Stimulated activated CD4-positive, alpha-beta T cell treated with anti-CD3 and anti-CD28 coated beads, Interleukin-1b, Interleukin-23, amount 100 ng/mL, for 48 hours (primary cell): Measurements from ENCODE around the gene SERPINF2.
"Not testable (repeated sequence)": the region's sequence is repeated elsewhere in the genome, so short reads cannot be mapped to it uniquely, and the experiment has no call there.

Source experiments
- DNase-seq: peaks from one replicate; pipeline ENCODE4 v3.0.0-alpha.2; 2020

The SERPINF2 gene

DNA sequence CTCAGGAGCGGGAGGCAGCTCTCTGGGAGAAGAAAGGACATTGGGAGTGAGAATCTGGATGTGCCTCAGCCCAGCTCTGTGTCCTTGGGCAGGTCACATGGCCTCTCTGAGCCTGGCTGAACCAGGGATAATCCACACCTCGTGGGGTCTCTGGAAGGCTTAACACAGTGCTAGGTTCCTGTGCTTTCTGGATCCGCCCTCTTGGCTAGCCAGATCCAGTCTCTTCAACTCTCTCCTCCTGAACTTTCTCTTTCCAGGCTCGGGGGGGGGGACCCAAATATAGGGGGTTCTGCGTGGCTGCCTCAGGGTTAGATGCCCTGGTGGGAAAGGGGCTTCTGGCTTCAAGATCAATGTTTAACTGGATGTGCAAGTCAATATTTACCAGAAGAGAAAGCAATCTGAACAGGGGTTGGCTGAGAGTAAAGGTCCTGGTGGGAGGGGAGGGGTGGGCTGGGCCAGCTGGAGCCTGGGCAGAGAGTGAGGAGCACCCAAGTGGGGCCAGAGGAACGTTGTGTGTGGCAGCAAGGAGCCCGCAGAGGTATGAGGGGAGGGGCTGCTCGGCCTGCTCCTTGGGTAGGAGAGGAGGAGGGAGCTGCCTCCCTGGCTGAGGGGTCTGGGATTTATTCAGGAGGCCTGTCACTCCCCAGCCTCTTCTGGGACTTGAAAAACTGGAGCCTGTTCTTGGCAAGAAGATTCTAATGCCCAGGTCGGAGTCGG is at the start of gene SERPINF2:
TSS of gene SERPINF2 (plus strand) at position 501 of the 717 bp plus-strand sequence. CDS start 2,125 bp downstream, outside the sequence.
- DNase-seq: no peak

- DNase-seq: no peak
Measured at GRCh38 chr17:1693339-1693738, 49.3 kb upstream of the SERPINF2 start.

DNA sequence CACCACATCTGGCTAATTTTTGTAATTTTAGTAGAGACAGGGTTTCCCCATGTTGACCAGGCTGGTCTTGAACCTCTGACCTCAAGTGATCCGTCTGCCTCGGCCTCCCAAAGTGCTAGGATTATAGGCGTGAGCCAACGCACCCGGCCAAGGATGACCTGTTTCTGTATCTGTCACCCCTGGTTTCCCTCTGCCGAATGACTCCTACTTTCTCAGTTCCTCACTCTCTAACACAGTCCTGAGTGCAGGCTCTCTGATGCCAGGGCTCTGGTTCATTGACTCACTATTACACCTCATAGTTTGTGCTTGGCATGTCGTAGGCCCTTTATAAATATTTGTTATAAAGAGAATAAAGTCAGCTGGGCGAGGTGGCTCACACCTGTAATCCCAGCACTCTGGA is 47.3 kb upstream of the SERPINF2 start:
- no peak for DNase-seq

GRCh38 chr17:1697681-1698080 is 45.0 kb upstream of the SERPINF2 start:
- DNase-seq: no peak

DNA sequence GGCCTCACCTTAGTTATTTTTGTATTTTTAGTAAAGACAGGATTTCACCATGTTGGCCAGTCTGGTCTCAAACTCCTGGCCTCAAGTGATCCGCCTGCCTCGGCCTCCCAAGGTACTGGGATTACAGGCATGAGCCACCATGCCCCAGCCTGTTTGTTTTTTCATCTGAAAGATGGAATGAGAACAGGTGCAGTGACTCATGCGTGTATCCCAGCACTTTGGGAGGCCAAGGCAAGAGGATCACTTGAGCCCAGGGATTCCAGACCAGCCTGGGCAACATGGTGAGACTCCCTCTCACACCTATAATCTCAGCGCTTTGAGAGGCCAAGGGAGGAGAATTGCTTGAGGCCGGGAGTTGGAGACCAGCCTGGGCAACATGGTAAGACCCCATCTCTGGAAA is 42.8 kb upstream of the SERPINF2 start:
- DNase-seq: not testable (repeated sequence)

GRCh38 chr17:1703063-1703462 is 39.6 kb upstream of the SERPINF2 start:
- DNase-seq: no peak

- no peak for DNase-seq
Measured at GRCh38 chr17:1705004-1705403, 37.7 kb upstream of the SERPINF2 start.

DNA sequence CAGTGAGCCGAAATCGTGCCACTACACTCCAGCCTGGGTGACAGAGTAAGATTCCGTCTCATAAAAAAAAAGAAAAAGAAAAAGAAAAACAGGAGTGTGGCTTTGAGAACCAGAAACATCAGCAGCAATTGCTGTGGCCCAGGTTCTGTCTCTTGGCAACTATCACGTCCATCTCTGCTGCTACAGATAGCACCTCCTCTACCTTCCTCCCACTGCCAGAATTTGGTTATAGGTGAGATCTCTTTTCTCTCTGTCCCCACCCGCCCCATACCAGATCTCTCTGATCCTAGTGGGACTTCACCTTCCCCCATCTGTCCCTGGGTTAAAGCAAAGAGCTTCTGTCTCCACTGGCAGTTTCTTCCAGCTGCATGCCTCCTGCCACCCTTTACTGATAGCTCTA is 35.6 kb upstream of the SERPINF2 start:
- no peak for DNase-seq

DNA sequence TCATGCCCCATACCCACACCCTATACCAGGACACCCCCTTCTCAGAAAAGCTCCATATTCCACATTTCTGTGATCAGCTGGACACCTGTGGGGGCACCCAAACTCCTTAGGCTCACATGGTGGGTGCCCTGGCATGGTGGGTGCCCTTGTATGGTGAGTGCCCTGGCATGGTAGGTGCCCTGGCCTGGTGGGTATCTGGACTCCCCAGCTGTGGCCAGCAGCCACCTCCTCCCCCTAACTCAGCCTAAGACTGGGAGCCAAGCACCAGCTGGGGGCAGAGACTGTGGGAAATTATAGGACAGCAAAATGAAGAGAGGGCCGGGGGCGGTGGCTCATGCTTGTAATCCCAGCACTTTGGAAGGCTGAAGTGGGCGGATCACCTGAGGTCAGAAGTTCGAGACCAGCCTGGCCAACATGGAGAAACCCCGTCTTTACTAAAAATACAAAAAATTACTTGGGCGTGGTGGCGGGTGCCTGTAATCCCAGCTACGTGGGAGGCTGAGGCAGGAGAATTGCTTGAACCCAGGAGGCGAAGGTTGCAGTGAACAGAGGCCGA is 33.8 kb upstream of the SERPINF2 start:
- DNase-seq: not testable (repeated sequence)

DNA sequence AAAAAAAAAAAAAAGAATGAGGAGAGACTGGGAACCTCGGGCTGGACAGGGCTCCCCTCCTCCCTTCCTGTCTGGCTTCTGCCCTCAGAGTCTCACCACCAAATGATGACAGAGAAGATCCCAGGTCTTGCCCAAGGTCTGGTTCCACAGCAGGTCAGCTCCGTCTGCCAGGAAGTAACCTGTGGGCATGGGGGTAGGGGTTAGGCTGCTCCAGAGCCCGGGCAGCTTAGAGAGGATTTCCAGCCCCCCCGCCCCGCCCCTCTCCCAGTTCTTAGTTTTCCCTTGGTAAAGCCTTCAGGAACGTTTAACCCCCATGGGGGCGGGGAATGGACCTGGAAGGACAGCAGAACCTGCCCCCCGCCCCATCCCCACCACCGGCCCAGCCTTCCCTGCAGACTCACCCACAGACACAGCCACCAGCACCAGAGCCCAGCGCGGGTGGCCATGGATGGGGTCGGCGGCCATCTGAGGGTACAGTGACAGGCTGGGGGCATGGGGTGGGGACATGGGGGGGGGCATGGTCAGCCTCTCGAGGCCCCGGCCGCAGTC is 33.2 kb upstream of the SERPINF2 start:
- no peak for DNase-seq

GRCh38 chr17:1709971-1710806 is 32.5 kb upstream of the SERPINF2 start, which contains the start of gene TLCD2:
TSS of gene TLCD2 (minus strand) at chr17:1710377. CDS start at chr17:1710242, 135 bp downstream.
- DNase-seq: no peak

GRCh38 chr17:1710807-1711553 is 31.7 kb upstream of the SERPINF2 start:
- DNase-seq: no peak

- no peak for DNase-seq
Measured at GRCh38 chr17:1711804-1712203, 30.9 kb upstream of the SERPINF2 start.

- no peak for DNase-seq
Measured at GRCh38 chr17:1712271-1712670, 30.4 kb upstream of the SERPINF2 start.

GRCh38 chr17:1713160-1713877 is 29.4 kb upstream of the SERPINF2 start:
- no peak for DNase-seq

DNA sequence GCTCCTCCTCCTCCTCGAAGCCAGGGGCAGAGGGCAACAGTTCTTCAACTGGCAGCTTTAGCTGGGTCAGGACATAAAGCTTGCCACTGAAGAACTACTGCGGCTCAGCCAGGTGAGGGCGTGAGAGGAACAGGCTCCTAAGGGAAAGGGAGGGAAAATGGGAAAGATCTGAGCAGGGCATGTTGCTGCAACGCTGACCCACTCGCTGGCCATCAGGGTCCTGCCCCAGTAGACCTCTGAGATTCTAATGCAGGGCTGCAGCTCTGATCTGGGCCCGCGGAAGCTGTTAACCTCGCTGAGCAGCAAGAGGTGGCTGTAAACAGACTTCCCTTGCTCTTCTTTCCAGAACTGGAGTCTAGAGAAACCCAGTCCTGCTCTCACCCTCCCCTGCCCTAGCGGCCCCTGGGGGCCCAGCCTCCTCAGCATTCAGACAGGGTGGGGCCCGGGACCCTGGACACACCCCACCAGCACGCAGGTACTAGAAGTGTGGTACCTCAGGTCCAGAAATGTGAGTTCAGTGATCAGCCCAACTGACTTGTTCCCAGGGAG is 28.7 kb upstream of the SERPINF2 start:
- DNase-seq: no peak

DNA sequence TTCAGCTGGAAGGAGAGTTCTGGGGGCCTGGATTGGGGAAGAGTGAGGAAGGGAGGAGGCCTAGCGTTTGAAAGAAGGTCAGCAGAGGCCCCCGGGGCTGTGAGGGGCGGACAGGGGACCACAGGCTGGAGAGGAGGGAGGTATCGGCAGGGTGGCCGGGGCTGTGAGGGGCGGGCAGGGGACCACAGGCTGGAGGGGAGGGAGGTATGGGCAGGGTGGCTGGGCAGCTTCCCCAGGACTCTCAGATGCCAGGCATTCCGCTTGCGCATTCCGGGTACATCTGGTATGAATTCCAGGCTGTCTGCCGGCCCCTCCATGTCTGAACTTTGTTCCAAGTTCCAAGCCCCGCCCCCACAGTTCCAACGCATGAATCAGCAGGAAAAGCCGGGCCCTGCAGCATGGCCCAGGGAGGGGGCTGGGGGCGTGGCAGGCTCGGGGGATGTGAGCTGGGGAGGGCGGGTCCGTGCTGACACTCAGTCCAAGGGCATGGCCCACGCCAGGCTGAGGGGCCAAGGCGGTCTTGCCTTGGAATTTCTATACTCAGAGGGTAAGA is 28.2 kb upstream of the SERPINF2 start:
- DNase-seq: peak; percentile 32

- peak; percentile 42 for DNase-seq
Measured at GRCh38 chr17:1714980-1715802, 27.5 kb upstream of the SERPINF2 start.

GRCh38 chr17:1715803-1716075 is 26.9 kb upstream of the SERPINF2 start:
- DNase-seq: no peak

- DNase-seq: peak; percentile 100
Measured at GRCh38 chr17:1716076-1716911, 26.4 kb upstream of the SERPINF2 start.
